ENCODE data around the gene UROC1. TPM values are rescaled to one million over a fixed set of nuclear protein-coding genes. Genes with fewer than 3 reads are reported as not detected.

Gene UROC1
- total RNA-seq, 2 experiments from 2014 or later, result not detected

DNA sequence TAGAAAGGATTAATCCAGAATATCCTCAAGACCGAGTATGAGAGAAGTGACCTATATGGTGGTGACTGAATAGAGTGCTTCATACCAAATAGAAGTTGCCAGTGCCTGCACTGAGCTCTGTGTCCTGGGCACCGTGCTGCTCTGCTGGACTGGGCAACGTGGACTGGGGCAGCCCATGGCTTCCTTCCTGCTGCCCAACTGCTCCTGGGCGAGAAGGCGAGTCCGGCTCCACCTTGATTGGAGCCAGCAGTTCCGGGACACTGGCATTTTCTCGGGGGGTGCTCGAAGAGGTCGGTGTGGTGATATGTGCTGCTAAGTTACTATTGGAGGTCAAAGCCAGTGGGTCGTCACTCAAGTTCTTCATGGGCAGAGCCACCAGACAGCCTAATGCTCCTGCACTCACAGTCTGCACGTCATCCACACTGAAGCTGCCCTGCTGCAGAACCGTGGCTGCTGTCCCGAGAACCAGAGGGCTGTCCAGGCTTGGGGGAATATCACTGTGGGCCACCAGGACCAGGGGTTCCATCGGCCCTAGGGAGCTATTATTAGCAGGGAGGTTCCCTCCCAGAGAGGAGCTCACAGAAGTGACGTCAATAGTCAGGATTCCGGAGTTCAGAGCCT lies 56.0 kb downstream of the UROC1 start:
- CTCF ChIA-PET, result no interaction called here
- no peak for DNase-seq
- no peak overlapping the region for H3K4me3 Mint-ChIP-seq

DNA sequence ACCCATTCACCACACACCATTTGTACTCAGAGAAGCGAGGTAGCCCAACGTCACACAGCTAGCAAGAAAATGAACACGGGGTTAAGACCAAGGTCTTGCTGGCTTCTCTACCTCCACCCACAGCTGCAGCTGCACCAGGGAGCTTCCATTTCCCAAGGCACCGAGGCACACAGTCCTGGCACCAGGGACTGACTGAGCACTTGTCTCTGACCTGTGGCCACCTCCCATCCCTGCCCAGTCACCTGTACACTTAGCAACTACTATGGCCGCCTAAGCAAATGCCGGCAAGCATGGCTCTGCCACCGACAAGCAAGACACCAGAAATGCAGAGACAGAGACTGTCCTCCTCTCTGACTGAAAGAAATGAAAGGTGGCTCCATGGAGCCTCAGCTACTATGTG lies 57.2 kb downstream of the UROC1 start:
- H3K4me3 Mint-ChIP-seq, result no peak overlapping the region

More for the DNA sequence above, 56.0 kb downstream of the UROC1 start:
- POLR2A ChIA-PET, result no interaction called here
- Mint-ChIP-seq H3K9me3 (no peaks in the 10 kb centered on the region), H3K27ac (no peak overlapping the region), H3K4me1 (ENCODE audit: low read depth) (peaks cover 7% of the 10 kb centered on the region), H3K27me3 (no peaks in the 10 kb centered on the region), H3K36me3 (peaks cover 54% of the 10 kb centered on the region)
- intact Hi-C loops (cut with micrococcal nuclease), result no loop called here

DNA sequence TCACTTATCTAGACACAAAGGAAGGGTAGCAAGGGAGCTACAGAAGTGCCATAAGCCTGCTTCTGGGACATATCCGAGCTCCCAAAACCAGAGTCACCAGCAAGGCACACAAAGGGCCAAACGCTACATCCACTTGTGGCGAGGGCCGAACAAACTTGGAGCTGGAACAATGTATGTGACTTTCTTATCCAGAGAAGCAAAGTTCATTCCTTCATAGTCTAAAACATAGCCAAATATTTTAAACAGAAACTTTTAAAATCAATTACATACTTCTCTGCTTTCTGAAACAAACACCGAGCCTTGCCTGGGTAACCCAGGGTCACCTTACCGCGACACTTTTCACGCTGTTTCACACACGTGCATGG lies 57.8 kb downstream of the UROC1 start:
- intact Hi-C loops (cut with micrococcal nuclease), result no loop called here
- DNase-seq, result no peak
- no peaks in the 10 kb centered on the region for H3K9me3 Mint-ChIP-seq
- CTCF ChIA-PET, result no interaction called here
- H3K4me1 Mint-ChIP-seq (ENCODE audit: low read depth), result peaks cover 3% of the 10 kb centered on the region
- H3K4me3 Mint-ChIP-seq, result no peak overlapping the region
- H3K36me3 Mint-ChIP-seq, result peaks cover 43% of the 10 kb centered on the region
- no peak overlapping the region for H3K27ac Mint-ChIP-seq
- POLR2A ChIA-PET, result no interaction called here
- no peaks in the 10 kb centered on the region for H3K27me3 Mint-ChIP-seq

More for the DNA sequence above, 57.2 kb downstream of the UROC1 start:
- ChIA-PET CTCF (no interaction called here), POLR2A (no interaction called here)
- Mint-ChIP-seq H3K9me3 (no peaks in the 10 kb centered on the region), H3K36me3 (peaks cover 44% of the 10 kb centered on the region), H3K27me3 (no peaks in the 10 kb centered on the region), H3K27ac (no peak overlapping the region), H3K4me1 (ENCODE audit: low read depth) (peaks cover 3% of the 10 kb centered on the region)
- intact Hi-C loops (cut with micrococcal nuclease), result no loop called here
- DNase-seq, result no peak

DNA sequence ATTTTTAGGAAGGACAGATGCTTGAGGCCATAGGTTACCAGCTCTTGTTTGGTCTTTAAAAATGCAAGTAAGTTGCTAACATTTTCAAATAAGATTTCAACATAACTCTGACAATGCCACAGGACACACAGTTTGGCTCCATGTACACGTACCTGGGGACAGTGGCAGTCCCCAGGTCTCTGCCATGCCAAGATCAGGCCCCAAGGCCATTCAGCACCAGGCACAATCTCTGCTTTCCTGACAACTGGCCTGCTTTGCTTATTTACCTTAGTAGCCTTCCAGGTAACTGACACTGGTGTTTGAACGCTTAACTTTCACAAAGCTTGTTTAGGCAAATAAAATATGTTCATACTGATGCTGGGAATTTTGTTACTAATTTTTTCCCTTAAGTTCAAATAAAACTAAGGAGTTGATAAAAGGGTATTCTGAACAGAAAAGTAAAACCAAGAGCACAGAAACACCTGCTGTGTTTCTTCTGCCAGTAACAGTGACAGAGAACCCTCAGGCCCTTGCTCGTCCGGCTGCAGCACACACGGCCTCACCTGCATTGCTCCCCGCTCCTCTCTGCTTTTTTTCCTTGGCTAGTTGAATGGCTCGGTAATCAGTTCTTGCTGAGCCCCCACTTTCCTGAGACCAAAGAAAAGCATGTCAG lies 58.3 kb downstream of the UROC1 start:
- Mint-ChIP-seq H3K27ac (no peak overlapping the region), H3K9me3 (no peaks in the 10 kb centered on the region), H3K27me3 (no peaks in the 10 kb centered on the region), H3K4me3 (no peak overlapping the region), H3K4me1 (ENCODE audit: low read depth) (peaks cover 3% of the 10 kb centered on the region), H3K36me3 (peaks cover 38% of the 10 kb centered on the region)
- ChIA-PET POLR2A (no interaction called here), CTCF (no interaction called here)
- intact Hi-C loops (cut with micrococcal nuclease), result no loop called here
- DNase-seq, result no peak

DNA sequence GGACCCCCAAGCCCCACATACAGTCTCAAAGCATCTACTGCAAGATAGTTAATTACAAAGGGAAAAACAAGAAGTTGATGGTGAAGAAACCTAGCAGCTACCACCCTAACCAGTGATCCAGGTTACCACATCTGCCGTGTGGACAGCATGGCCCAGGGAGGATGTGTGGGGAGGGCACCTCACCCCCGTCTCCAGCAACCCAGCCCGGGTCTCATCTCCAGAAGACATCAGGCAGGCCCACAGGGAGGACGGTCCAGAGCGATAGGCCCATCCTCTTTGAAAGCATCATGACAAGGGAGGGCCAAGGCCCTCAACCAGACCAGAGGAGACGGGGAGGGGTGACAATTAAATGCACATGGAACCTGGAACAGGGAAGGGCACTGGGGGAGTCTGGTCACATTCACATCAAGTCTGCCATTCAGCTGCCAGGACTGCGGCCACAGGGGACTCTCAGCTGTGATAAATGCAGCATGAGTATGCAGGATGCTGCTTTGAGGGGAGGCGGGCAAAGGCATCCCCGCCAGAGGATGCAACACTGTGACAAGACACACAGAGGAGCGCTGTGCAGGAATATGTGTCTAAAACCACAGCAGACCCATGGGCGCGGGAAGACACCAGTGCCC lies 60.7 kb downstream of the UROC1 start:
- Mint-ChIP-seq H3K27me3 (no peaks in the 10 kb centered on the region), H3K27ac (no peak overlapping the region), H3K4me3 (no peak overlapping the region), H3K9me3 (no peaks in the 10 kb centered on the region), H3K36me3 (peaks cover 32% of the 10 kb centered on the region), H3K4me1 (ENCODE audit: low read depth) (peaks cover 3% of the 10 kb centered on the region)
- DNase-seq, result no peak
- ChIA-PET POLR2A (no interaction called here), CTCF (no interaction called here)
- intact Hi-C loops (cut with micrococcal nuclease), result no loop called here

DNA sequence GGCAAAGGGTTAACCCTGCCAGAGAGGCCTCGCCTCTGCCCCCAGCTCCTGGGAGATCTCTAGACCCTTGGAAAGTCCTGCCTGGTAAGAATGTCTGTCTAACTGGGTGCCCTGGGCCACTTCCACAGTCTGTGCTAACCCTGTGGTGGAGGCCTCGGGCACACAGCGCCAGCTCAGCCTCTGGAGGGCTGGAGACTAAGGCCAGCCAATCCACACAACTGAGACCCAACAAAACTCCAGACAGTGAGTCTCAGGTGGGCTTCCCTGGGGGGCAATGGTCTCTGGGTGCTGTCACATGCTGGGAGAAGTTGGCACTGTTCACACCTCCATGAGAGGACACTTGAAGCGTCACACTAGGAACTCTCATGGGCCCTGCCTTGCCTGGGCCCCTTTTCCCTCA lies 61.4 kb downstream of the UROC1 start:
- ChIA-PET POLR2A (no interaction called here), CTCF (no interaction called here)
- Mint-ChIP-seq H3K9me3 (no peaks in the 10 kb centered on the region), H3K36me3 (peaks cover 32% of the 10 kb centered on the region), H3K4me3 (no peak overlapping the region), H3K27me3 (no peaks in the 10 kb centered on the region), H3K4me1 (ENCODE audit: low read depth) (peaks cover 3% of the 10 kb centered on the region), H3K27ac (no peak overlapping the region)
- intact Hi-C loops (cut with micrococcal nuclease), result no loop called here
- no peak for DNase-seq

DNA sequence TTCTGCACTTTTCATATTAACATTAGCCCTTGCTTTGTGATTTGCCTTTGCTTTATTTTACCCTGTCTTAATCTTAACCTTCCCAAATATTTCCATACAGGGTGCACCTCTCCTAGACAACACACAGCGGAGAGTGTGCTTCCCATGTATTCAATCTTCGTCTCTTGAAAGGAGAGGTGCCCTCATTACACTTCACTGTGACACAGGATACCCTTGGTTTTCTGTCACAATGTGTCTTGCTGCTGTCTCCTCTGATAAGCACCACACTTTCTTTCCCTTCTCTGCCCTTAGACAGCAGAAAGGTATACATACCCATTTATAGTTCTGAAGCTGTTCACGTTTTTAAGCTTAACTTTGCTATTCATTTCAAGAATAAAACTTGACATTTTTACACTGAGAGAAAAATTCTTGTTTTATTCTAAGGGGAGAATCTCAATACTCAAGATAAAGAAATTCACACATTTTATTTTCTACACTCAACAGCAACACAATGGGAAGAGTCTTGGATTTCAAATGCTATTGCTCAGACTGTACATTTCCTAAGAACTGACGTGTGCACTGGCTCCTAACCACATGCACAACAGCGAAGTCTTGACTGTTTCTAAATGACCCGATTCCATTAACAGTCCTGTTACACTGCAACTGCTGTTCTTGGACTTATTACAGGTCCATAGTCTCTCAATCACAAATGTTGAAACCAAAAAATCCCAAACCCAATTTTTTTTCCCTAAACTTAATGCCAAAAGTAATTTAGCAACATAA lies 63.0 kb downstream of the UROC1 start:
- Mint-ChIP-seq H3K4me1 (ENCODE audit: low read depth) (peaks cover 3% of the 10 kb centered on the region), H3K9me3 (no peaks in the 10 kb centered on the region), H3K27ac (no peak overlapping the region), H3K4me3 (no peak overlapping the region), H3K27me3 (no peaks in the 10 kb centered on the region), H3K36me3 (peaks cover 33% of the 10 kb centered on the region)
- CTCF ChIA-PET, result no interaction called here
- POLR2A ChIA-PET, result no interaction called here
- no peak for DNase-seq
- intact Hi-C loops (cut with micrococcal nuclease), result no loop called here

DNA sequence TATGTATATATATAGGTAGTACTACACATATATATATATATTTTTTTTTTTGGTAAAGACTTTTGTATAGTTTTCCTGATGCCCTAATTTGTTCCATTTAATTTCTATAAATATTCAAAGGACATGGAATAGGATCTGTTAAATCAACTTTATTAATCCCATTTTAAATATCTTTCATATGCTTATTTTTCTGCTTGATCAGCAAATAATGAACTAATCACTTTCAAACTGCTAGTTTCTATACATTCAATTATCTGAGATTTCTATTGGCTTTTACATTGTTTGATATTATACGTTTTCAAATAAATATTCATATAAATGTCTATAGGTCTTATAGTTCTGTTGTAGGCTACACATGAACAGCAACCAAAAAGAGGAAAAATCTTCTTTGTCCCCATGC lies 63.5 kb downstream of the UROC1 start:
- Mint-ChIP-seq H3K36me3 (peaks cover 36% of the 10 kb centered on the region), H3K27me3 (no peaks in the 10 kb centered on the region), H3K9me3 (no peaks in the 10 kb centered on the region), H3K27ac (no peak overlapping the region), H3K4me3 (no peak overlapping the region), H3K4me1 (ENCODE audit: low read depth) (peaks cover 3% of the 10 kb centered on the region)
- ChIA-PET CTCF (no interaction called here), POLR2A (no interaction called here)
- intact Hi-C loops (cut with micrococcal nuclease), result no loop called here
- DNase-seq, result no peak

DNA sequence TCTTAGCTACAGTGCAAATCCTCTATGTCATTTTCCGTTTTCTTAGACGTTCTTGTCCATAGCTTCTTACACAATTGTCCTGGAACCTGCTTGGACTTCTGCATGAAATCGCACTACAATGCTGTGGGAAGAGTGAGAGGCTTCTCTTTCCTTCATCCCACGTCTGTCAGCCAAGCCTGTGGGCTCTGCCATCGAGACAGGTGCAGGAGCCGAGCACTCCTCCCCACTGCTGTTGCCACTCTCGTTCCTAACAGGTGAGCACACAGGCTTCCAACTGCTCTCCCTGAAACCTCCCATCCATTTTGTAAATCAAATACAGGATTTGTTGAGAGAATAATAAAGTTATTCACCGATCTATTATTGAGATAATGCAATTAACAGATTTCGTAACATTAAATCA lies 65.4 kb downstream of the UROC1 start:
- ChIA-PET POLR2A (no interaction called here), CTCF (no interaction called here)
- H3K27ac Mint-ChIP-seq, result no peak overlapping the region
- H3K4me3 Mint-ChIP-seq, result no peak overlapping the region
- DNase-seq, result no peak
- no peaks in the 10 kb centered on the region for H3K4me1 Mint-ChIP-seq (ENCODE audit: low read depth)
- intact Hi-C loops (cut with micrococcal nuclease), result no loop called here
- H3K9me3 Mint-ChIP-seq, result no peaks in the 10 kb centered on the region
- H3K36me3 Mint-ChIP-seq, result peaks cover 29% of the 10 kb centered on the region
- no peaks in the 10 kb centered on the region for H3K27me3 Mint-ChIP-seq

DNA sequence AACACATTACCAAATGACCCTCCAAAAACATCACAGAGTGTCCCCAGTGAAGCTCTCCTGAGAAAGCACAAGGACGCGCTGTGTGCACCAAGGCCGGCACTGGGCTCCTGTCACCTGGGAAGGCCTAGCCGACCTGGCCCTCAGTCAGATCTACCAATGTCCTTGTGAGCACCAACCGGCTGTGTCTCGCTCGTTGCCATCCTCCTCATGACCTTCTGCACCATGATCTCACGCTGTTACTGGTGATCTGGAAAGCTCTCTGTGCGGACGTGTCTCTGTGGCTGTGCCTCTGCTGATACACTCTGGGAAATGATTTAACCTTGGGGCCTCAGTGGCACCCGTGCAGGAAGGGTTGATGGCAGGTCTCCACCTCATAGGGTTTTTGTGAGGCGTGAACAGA lies 66.1 kb downstream of the UROC1 start:
- Mint-ChIP-seq H3K36me3 (peaks cover 26% of the 10 kb centered on the region), H3K27ac (no peak overlapping the region), H3K4me1 (ENCODE audit: low read depth) (no peaks in the 10 kb centered on the region), H3K4me3 (no peak overlapping the region), H3K9me3 (no peaks in the 10 kb centered on the region), H3K27me3 (no peaks in the 10 kb centered on the region)
- DNase-seq, result no peak
- ChIA-PET POLR2A (no interaction called here), CTCF (interaction anchor here (0.7 kb wide), 1 partner anchor 96 kb away, joined by 3 read pairs; no protein-coding TSS in a partner anchor)
- intact Hi-C loops (cut with micrococcal nuclease), result no loop called here

DNA sequence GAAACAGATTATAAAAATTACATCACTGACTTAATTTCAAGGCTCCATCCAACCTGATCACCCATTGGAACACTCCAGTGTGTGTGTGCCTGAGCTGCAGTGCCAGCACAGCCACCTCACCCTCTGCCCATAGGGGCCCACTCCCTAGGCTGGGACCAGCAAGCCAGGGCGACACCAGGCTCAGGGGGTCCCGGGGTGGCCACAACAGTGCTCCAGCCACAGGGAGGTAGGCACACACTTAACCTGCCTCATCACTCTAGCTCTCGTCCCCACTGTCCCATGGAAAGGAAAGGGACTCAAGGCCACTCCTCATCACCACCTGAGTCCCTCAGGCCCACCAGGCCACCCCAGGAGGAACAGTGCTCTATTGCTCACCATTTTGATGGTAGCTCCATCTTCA lies 66.8 kb downstream of the UROC1 start:
- POLR2A ChIA-PET, result no interaction called here
- CTCF ChIA-PET, result no interaction called here
- Mint-ChIP-seq H3K4me3 (no peak overlapping the region), H3K9me3 (no peaks in the 10 kb centered on the region), H3K36me3 (peaks cover 26% of the 10 kb centered on the region), H3K27me3 (no peaks in the 10 kb centered on the region), H3K4me1 (ENCODE audit: low read depth) (no peaks in the 10 kb centered on the region), H3K27ac (no peak overlapping the region)
- intact Hi-C loops (cut with micrococcal nuclease), result no loop called here
- DNase-seq, result no peak

DNA sequence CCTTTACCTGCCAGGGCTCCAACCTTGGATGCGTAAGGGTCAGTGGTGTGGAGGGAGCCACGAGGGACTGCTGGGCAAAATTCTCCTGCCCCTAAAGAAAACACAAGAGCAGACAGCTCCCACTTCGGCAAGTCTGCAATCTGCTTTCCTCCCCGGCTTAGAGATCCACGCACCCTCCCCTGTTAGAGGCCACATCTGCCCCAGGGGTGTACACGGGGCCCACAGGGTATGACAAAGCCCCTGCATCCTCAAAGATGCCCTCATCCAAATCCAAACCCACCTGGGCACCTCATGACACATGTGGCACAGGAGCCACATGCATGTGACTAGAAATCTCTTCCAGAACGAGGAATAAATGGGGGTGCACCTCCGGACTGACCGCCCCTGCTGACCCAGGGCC lies 67.4 kb downstream of the UROC1 start:
- DNase-seq, result no peak
- Mint-ChIP-seq H3K4me3 (no peak overlapping the region), H3K36me3 (peaks cover 23% of the 10 kb centered on the region), H3K27me3 (no peaks in the 10 kb centered on the region), H3K27ac (no peak overlapping the region), H3K9me3 (no peaks in the 10 kb centered on the region), H3K4me1 (ENCODE audit: low read depth) (no peaks in the 10 kb centered on the region)
- CTCF ChIA-PET, result no interaction called here
- intact Hi-C loops (cut with micrococcal nuclease), result no loop called here
- POLR2A ChIA-PET, result no interaction called here
